ENCODE measurements around the gene MFSD1.

GRCh38 chr3:158842976-158843375 is 41.1 kb downstream of the MFSD1 start:
- TF ChIP-seq CTCF (IDR thresholded peaks at IDR 0.05) = no peak
- no peak for TF ChIP-seq REST (IDR thresholded peaks at IDR 0.05; ENCODE audit: insufficient read depth in 1 of 2, low read depth in 2 of 2, low read length in 1 of 2)
- no peak for TF ChIP-seq POLR2AphosphoS5 (IDR thresholded peaks at IDR 0.05; ENCODE audit: low read depth, low read length)
- no peak for TF ChIP-seq TCF7L2 (IDR thresholded peaks at IDR 0.05; ENCODE audit: low read depth, low read length)
- no peak for TF ChIP-seq SIN3A (IDR thresholded peaks at IDR 0.05; ENCODE audit: borderline replicate concordance, insufficient read depth, low read depth, low read length)

All from Panc1 (cell line).